Uterus (tissue), 4 donors: Measurements from ENCODE around the gene TNKS2. TPM values are rescaled to one million over a fixed set of nuclear protein-coding genes. Genes with fewer than 3 reads are reported as not detected.

Experiments used
- DNase-seq, 2 donors: peaks; one replicate each; pipeline ENCODE4 v3.0.0-alpha.2; 2019 to 2020
- H3K27ac ChIP-seq, 2 donors: fragments of 200-600 bp; sonication (generic); 1 replicate in 1 of 2; 2 replicates in 1 of 2; pipeline ENCODE4 v1.5.1; 2016 to 2018
- H3K27me3 ChIP-seq, 2 donors: fragments of 200-600 bp; sonication (generic); one replicate each; pipeline ENCODE4 v1.5.1; 2018 to 2019; ENCODE audit warnings: control low read depth in 1 of 2
- H3K36me3 ChIP-seq, 2 donors: fragments of 200-600 bp; sonication (generic); one replicate each; pipeline ENCODE4 v1.5.1; 2019; ENCODE audit warnings: control low read depth in 1 of 2
- H3K4me1 ChIP-seq, 2 donors: fragments of 200-600 bp; sonication (generic); one replicate each; pipeline ENCODE4 v1.5.1; 2018 to 2019; ENCODE audit warnings: control low read depth in 1 of 2
- H3K4me3 ChIP-seq, 2 donors: fragments of 200-600 bp; sonication (generic); 1 replicate in 1 of 2; 2 replicates in 1 of 2; pipeline ENCODE4 v1.5.1; 2018 to 2019; ENCODE audit warnings: mild to moderate bottlenecking in 1 of 2
- H3K9me3 ChIP-seq, 2 donors: fragments of 200-600 bp; sonication (generic); one replicate each; pipeline ENCODE4 v1.5.1; 2019; ENCODE audit warnings: control low read depth in 1 of 2
- CTCF ChIP-seq, 4 experiments: fragments of 200-600 bp in 2 of 4; fragments of 450-650 bp in 2 of 4; sonication (generic) in 2 of 4; IDR thresholded peaks; one replicate each; pipeline ENCODE4 v1.5.1; 2016 to 2019; ENCODE audit warnings: antibody characterized with exemption in 4 of 4, mild to moderate bottlenecking in 2 of 4, moderate library complexity in 1 of 4
- POLR2A ChIP-seq, 2 donors: fragments of 450-650 bp; IDR thresholded peaks; one replicate each; pipeline ENCODE4 v1.6.1; 2016; ENCODE audit warnings: antibody characterized with exemption in 2 of 2, mild to moderate bottlenecking in 1 of 2, moderate library complexity in 1 of 2
- intact Hi-C: fragments of 100-400 bp; cut with DNase I; formaldehyde crosslinking; loops from one replicate; pipeline ENCODE4 v1.15.1; 2023; ENCODE audit warnings: low total_unique reads
- total RNA-seq, 4 donors: library from RNA; depleted of rRNA in 3 of 4; stranded (reverse); fragments of >200 nt in 3 of 4; gene quantifications; one replicate each; pipeline versions ENCODE4 v1.1.0 to v1.2.4, GENCODE V29; 2014 to 2023
- donor health status: DM: yes; HTN: yes; CAD: no.

The TNKS2 gene
- total RNA-seq, 4 donors from 2014 or later: 33.8 to 102 (median 51.9) TPM

- Histone ChIP-seq H3K27ac (no peak overlapping the region), H3K36me3 (no peaks in the 10 kb centered on the region), H3K4me1 (no peaks in the 10 kb centered on the region), H3K27me3 (no peaks in the 10 kb centered on the region), H3K9me3 (no peaks in the 10 kb centered on the region), H3K4me3 (no peak overlapping the region)
- intact Hi-C loops: no loop called here
- no peak for TF ChIP-seq POLR2A (IDR thresholded peaks at IDR 0.05)
- TF ChIP-seq CTCF (IDR thresholded peaks at IDR 0.05): no peak
- DNase-seq: no peak
These were observed 19.7 kb upstream of the TNKS2 start for GRCh38 chr10:91778485-91778884.

- no peak for TF ChIP-seq POLR2A (IDR thresholded peaks at IDR 0.05)
- TF ChIP-seq CTCF (IDR thresholded peaks at IDR 0.05): no peak
- intact Hi-C loops: no loop called here
- Histone ChIP-seq H3K27me3 (no peaks in the 10 kb centered on the region), H3K27ac (no peak overlapping the region), H3K36me3 (no peaks in the 10 kb centered on the region), H3K9me3 (no peaks in the 10 kb centered on the region), H3K4me1 (no peaks in the 10 kb centered on the region), H3K4me3 (no peak overlapping the region)
- DNase-seq: no peak
These were observed 19.1 kb upstream of the TNKS2 start for GRCh38 chr10:91779011-91779605.

- H3K36me3 ChIP-seq: no peaks in the 10 kb centered on the region
- intact Hi-C loops: no loop called here
These were observed 15.7 kb upstream of the TNKS2 start for GRCh38 chr10:91782539-91782938.

GRCh38 chr10:91785830-91786229 lies 12.4 kb upstream of the TNKS2 start:
- H3K27ac ChIP-seq: no peak overlapping the region
- no peaks in the 10 kb centered on the region for H3K36me3 ChIP-seq
- H3K9me3 ChIP-seq: no peaks in the 10 kb centered on the region
- H3K4me1 ChIP-seq: no peaks in the 10 kb centered on the region
- DNase-seq: no peak
- no peak overlapping the region for H3K4me3 ChIP-seq
- no peaks in the 10 kb centered on the region for H3K27me3 ChIP-seq
- TF ChIP-seq POLR2A (IDR thresholded peaks at IDR 0.05) (no peak), CTCF (IDR thresholded peaks at IDR 0.05) (no peak)
- intact Hi-C loops: no loop called here

More at GRCh38 chr10:91782539-91782938, 15.7 kb upstream of the TNKS2 start:
- Histone ChIP-seq H3K27me3 (no peaks in the 10 kb centered on the region), H3K27ac (no peak overlapping the region), H3K9me3 (no peaks in the 10 kb centered on the region), H3K4me3 (no peak overlapping the region), H3K4me1 (no peaks in the 10 kb centered on the region)
- TF ChIP-seq CTCF (IDR thresholded peaks at IDR 0.05) (no peak), POLR2A (IDR thresholded peaks at IDR 0.05) (no peak)
- no peak for DNase-seq

GRCh38 chr10:91787258-91787657 lies 11.0 kb upstream of the TNKS2 start:
- no peaks in the 10 kb centered on the region for H3K4me1 ChIP-seq
- H3K4me3 ChIP-seq: no peak overlapping the region
- H3K27ac ChIP-seq: no peak overlapping the region
- TF ChIP-seq POLR2A (IDR thresholded peaks at IDR 0.05) (no peak), CTCF (IDR thresholded peaks at IDR 0.05) (no peak)
- no peak for DNase-seq
- H3K36me3 ChIP-seq: no peaks in the 10 kb centered on the region
- intact Hi-C loops: no loop called here
- no peaks in the 10 kb centered on the region for H3K9me3 ChIP-seq
- H3K27me3 ChIP-seq: no peaks in the 10 kb centered on the region
